ENCODE measurements around the gene KRTAP4-11. TPM values are rescaled to one million over a fixed set of nuclear protein-coding genes. Genes with fewer than 3 reads are reported as not detected.
"Not testable (repeated sequence)": the region's sequence is repeated elsewhere in the genome, so short reads cannot be mapped to it uniquely, and the experiment has no call there.

KRTAP4-11 gene
- not detected in 2 replicates for polyA plus RNA-seq (2014; cell fraction: cytosol; rRNA removed)
- not detected in 2 replicates for polyA plus RNA-seq (2014; cell fraction: nucleus; rRNA removed)

- DNase-seq (ENCODE audit: low spot score): not testable (repeated sequence)
These were observed at the start of gene KRTAP4-11 for GRCh38 chr17:41117846-41118386. KRTAP4-11 (minus strand) TSS chr17:41118373; CDS start chr17:41118315, 58 bp downstream.

- DNase-seq (ENCODE audit: low spot score): no peak
These were observed 49.4 kb upstream of the KRTAP4-11 start for GRCh38 chr17:41167561-41167960.

- no peak for DNase-seq (ENCODE audit: low spot score)
These were observed 45.7 kb upstream of the KRTAP4-11 start for GRCh38 chr17:41163828-41164227.

GRCh38 chr17:41160648-41161047 is 42.5 kb upstream of the KRTAP4-11 start, which contains the start of gene KRTAP4-4:
KRTAP4-4 (minus strand) TSS chr17:41160748; CDS start chr17:41160691, 57 bp downstream.
- no peak for DNase-seq (ENCODE audit: low spot score)

GRCh38 chr17:41160190-41160589 is 42.0 kb upstream of the KRTAP4-11 start:
- not testable (repeated sequence) for DNase-seq (ENCODE audit: low spot score)

GRCh38 chr17:41153856-41154255 is 35.7 kb upstream of the KRTAP4-11 start:
- DNase-seq (ENCODE audit: low spot score): no peak

- DNase-seq (ENCODE audit: low spot score): no peak
These were observed 33.4 kb upstream of the KRTAP4-11 start for GRCh38 chr17:41151525-41151924.

- no peak for DNase-seq (ENCODE audit: low spot score)
These were observed 31.9 kb upstream of the KRTAP4-11 start for GRCh38 chr17:41150026-41150425.

- DNase-seq (ENCODE audit: low spot score): no peak
These were observed 31.4 kb upstream of the KRTAP4-11 start, which contains the start of gene KRTAP4-5 for GRCh38 chr17:41149652-41149985. KRTAP4-5 (minus strand) TSS chr17:41149825; CDS start chr17:41149767, 58 bp downstream.

GRCh38 chr17:41148971-41149651 is 30.9 kb upstream of the KRTAP4-11 start:
- DNase-seq (ENCODE audit: low spot score): not testable (repeated sequence)

GRCh38 chr17:41147531-41148204 is 29.5 kb upstream of the KRTAP4-11 start:
- no peak for DNase-seq (ENCODE audit: low spot score)

- DNase-seq (ENCODE audit: low spot score): no peak
These were observed 27.1 kb upstream of the KRTAP4-11 start for GRCh38 chr17:41145261-41145660.

GRCh38 chr17:41144846-41145245 is 26.7 kb upstream of the KRTAP4-11 start:
- no peak for DNase-seq (ENCODE audit: low spot score)

GRCh38 chr17:41141361-41141760 is 23.2 kb upstream of the KRTAP4-11 start:
- DNase-seq (ENCODE audit: low spot score): no peak

- DNase-seq (ENCODE audit: low spot score): no peak
These were observed 22.4 kb upstream of the KRTAP4-11 start, which contains the start of gene KRTAP4-6 for GRCh38 chr17:41140360-41141131. KRTAP4-6 (minus strand) TSS chr17:41140544; CDS start chr17:41140487, 57 bp downstream.

- not testable (repeated sequence) for DNase-seq (ENCODE audit: low spot score)
These were observed 21.7 kb upstream of the KRTAP4-11 start for GRCh38 chr17:41139865-41140264.

- no peak for DNase-seq (ENCODE audit: low spot score)
These were observed 15.9 kb upstream of the KRTAP4-11 start for GRCh38 chr17:41133880-41134735.

GRCh38 chr17:41131979-41132378 is 13.8 kb upstream of the KRTAP4-11 start:
- DNase-seq (ENCODE audit: low spot score): no peak

GRCh38 chr17:41127371-41127770 is 9.2 kb upstream of the KRTAP4-11 start:
- no peak for DNase-seq (ENCODE audit: low spot score)

GRCh38 chr17:41126412-41126811 is 8.2 kb upstream of the KRTAP4-11 start:
- no peak for DNase-seq (ENCODE audit: low spot score)

GRCh38 chr17:41125064-41125463 is 6.9 kb upstream of the KRTAP4-11 start:
- no peak for DNase-seq (ENCODE audit: low spot score)

Data from SK-N-DZ (cell line).